Mucosa of descending colon (tissue), 3 donors: ENCODE data around the gene DIP2A. TPM values are rescaled to one million over a fixed set of nuclear protein-coding genes. Genes with fewer than 3 reads are reported as not detected.

Experiments
- ATAC-seq: fragments of 200-7000 bp; cut with Tn5 transposase; one replicate; pipeline ENCODE4 v1.9.1; 2020; ENCODE audit warnings: mild to moderate bottlenecking, moderate library complexity
- DNase-seq, 3 donors: peaks; one replicate each; pipeline ENCODE4 v3.0.0-alpha.2; 2020
- H3K36me3 ChIP-seq: fragments of 200-600 bp; one replicate; pipeline ENCODE4 v1.8.0; 2021; ENCODE audit warnings: low read depth, mild to moderate bottlenecking
- H3K4me1 ChIP-seq: fragments of 200-600 bp; one replicate; pipeline ENCODE4 v1.8.0; 2021; ENCODE audit warnings: low read depth, mild to moderate bottlenecking
- H3K4me3 ChIP-seq: fragments of 200-600 bp; one replicate; pipeline ENCODE4 v1.8.0; 2021; ENCODE audit warnings: mild to moderate bottlenecking
- H3K9me3 ChIP-seq: fragments of 200-600 bp; one replicate; pipeline ENCODE4 v1.8.0; 2021; ENCODE audit warnings: mild to moderate bottlenecking
- intact Hi-C, 2 donors: fragments of 100-400 bp; cut with DNase I in 1 of 2; cut with micrococcal nuclease in 1 of 2; formaldehyde crosslinking; loops; one replicate each; pipeline versions ENCODE4 v1.11.0 to v1.11.1; 2022; cut with DNase I, micrococcal nuclease
- total RNA-seq, 3 donors: library from RNA; stranded (reverse); fragmentation: NEBNext Ultra II Directional in 2 of 3; extraction: Animal tissue kit (Norgen Biotek cat#: 25700) in 2 of 3; gene quantifications; one replicate each; pipeline versions ENCODE4 v1.2.1 to v1.2.4, GENCODE V29; 2021 to 2023
- TF ChIP-seq, protein P1 (sequence below): fragments of 200-600 bp; IDR thresholded peaks from one replicate; pipeline ENCODE4 v1.8.0; 2022; ENCODE audit warnings: antibody characterized with exemption, mild to moderate bottlenecking
- donor health status: DM: no; HTN: no; CAD: no; lungs with moderate emphysema.
- donor health status: DM: no; HTN: no; CAD: no.
- donor health status: DM: no; HTN: yes; CAD: no.

DIP2A gene
- total RNA-seq, 3 donors from 2014 or later: 43.8 to 56.7 (median 49.3) TPM

- intact Hi-C loops: no loop called here
- TF ChIP-seq, protein P1, sequence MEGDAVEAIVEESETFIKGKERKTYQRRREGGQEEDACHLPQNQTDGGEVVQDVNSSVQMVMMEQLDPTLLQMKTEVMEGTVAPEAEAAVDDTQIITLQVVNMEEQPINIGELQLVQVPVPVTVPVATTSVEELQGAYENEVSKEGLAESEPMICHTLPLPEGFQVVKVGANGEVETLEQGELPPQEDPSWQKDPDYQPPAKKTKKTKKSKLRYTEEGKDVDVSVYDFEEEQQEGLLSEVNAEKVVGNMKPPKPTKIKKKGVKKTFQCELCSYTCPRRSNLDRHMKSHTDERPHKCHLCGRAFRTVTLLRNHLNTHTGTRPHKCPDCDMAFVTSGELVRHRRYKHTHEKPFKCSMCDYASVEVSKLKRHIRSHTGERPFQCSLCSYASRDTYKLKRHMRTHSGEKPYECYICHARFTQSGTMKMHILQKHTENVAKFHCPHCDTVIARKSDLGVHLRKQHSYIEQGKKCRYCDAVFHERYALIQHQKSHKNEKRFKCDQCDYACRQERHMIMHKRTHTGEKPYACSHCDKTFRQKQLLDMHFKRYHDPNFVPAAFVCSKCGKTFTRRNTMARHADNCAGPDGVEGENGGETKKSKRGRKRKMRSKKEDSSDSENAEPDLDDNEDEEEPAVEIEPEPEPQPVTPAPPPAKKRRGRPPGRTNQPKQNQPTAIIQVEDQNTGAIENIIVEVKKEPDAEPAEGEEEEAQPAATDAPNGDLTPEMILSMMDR: no peak
- DNase-seq (no peak), ATAC-seq (no peak)
- no peaks in the 10 kb centered on the region for H3K4me1 ChIP-seq
- H3K36me3 ChIP-seq: no peaks in the 10 kb centered on the region
- H3K4me3 ChIP-seq: no peak overlapping the region
- no peaks in the 10 kb centered on the region for H3K9me3 ChIP-seq
Measured at GRCh38 chr21:46618738-46619379, 160.2 kb downstream of the DIP2A start.

Other genes starting within 250 kb of the DIP2A start
- gene LSS, start 230.1 kb upstream of the DIP2A start, total RNA-seq: 10 to 100 TPM; 72.6 to 84.8 (median 81.1) TPM
- gene MCM3AP, start 173.3 kb upstream of the DIP2A start, total RNA-seq: 100 to 1,000 TPM in 1 of 3 donors, 10 to 100 TPM in 2; 90.9 to 109 (median 98.1) TPM
- gene YBEY, start 172.5 kb upstream of the DIP2A start, total RNA-seq: 10 to 100 TPM; 10.5 to 20.8 (median 17.1) TPM
- 10 to 100 TPM in 1 of 3 donors, 1 to 10 TPM in 2; 5.5 to 11.9 (median 5.6) TPM for gene C21orf58, start 135.0 kb upstream of the DIP2A start, total RNA-seq
- 10 to 100 TPM; 20.4 to 36.9 (median 26.1) TPM for gene PCNT, start 134.7 kb upstream of the DIP2A start, total RNA-seq
- gene S100B, start 146.2 kb downstream of the DIP2A start, total RNA-seq: 10 to 100 TPM in 1 of 3 donors, 1 to 10 TPM in 2; 2.2 to 42.2 (median 6.4) TPM
- gene PRMT2, start 176.8 kb downstream of the DIP2A start, total RNA-seq: 100 to 1,000 TPM in 1 of 3 donors, 10 to 100 TPM in 2; 62.7 to 122 (median 71.1) TPM